Measurements from ENCODE around the gene TRNP1.

The TRNP1 gene

GRCh38 chr1:26998429-26999300 is 5.2 kb downstream of the TRNP1 start:
- no peak for TF ChIP-seq CTCF (IDR thresholded peaks at IDR 0.05; ENCODE audit: extremely low read depth, missing control alignments)
- no peak for DNase-seq (ENCODE audit: low spot score)

- no peak for DNase-seq (ENCODE audit: low spot score)
- TF ChIP-seq CTCF (IDR thresholded peaks at IDR 0.05; ENCODE audit: extremely low read depth, missing control alignments), result no peak
These were observed 6.0 kb downstream of the TRNP1 start for GRCh38 chr1:26999440-26999987.

- no peak for TF ChIP-seq CTCF (IDR thresholded peaks at IDR 0.05; ENCODE audit: extremely low read depth, missing control alignments)
- DNase-seq (ENCODE audit: low spot score), result no peak
These were observed 6.8 kb downstream of the TRNP1 start for GRCh38 chr1:27000090-27000816.

- TF ChIP-seq CTCF (IDR thresholded peaks at IDR 0.05; ENCODE audit: extremely low read depth, missing control alignments), result no peak
- no peak for DNase-seq (ENCODE audit: low spot score)
These were observed 7.4 kb downstream of the TRNP1 start for GRCh38 chr1:27000817-27001460.

- DNase-seq (ENCODE audit: low spot score), result no peak
- TF ChIP-seq CTCF (IDR thresholded peaks at IDR 0.05; ENCODE audit: extremely low read depth, missing control alignments), result no peak
These were observed 8.3 kb downstream of the TRNP1 start for GRCh38 chr1:27001570-27002360.

GRCh38 chr1:27003745-27004470 is 10.4 kb downstream of the TRNP1 start:
- DNase-seq (ENCODE audit: low spot score), result no peak
- TF ChIP-seq CTCF (IDR thresholded peaks at IDR 0.05; ENCODE audit: extremely low read depth, missing control alignments), result no peak
